ENCODE results near the gene YTHDF1. TPM values are rescaled to one million over a fixed set of nuclear protein-coding genes. Genes with fewer than 3 reads are reported as not detected.

The YTHDF1 gene
- total and polyA plus RNA-seq, 2 of the 8 experiments (the other 6 are each of a cell fraction or from before 2014, with no cell fraction given), result 32.8 to 66.0 TPM

DNA sequence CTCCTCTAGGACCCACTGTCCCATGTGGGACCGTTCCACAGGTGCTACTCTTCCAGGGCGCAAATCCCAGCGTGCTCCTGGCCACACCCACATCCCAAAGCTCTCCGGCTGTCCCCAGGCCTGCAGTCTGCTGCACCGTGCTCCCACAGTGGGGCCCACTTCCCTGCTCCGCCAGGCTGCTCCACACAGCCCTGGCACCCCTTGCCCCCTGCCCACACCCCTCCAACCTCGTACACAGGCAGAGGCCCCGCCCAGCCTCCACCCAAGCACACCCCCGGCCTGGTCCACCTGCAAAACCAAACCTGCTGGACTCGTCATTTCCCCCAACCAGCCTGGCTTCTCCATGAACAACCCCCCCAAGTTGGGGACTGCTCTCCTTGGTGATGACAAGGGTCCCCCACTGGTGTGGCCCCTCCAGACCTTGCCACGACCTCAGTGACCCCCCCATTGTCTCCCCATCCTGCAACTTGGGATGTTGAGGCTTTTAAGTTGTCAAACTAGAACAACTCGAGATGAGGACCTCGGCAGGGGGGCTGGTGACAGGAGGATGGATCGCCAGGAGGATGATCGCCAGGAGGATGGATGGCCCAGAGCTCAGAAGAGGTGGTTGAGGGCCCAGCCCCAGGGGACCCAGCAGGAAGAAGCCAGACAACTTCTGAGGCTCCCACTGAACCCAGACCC is 27.1 kb downstream of the YTHDF1 start:
- POLR2A ChIA-PET (ENCODE audit: partially characterized antibody), result interaction anchor here (1.4 to 1.6 kb wide), 2 partner anchors 8 to 26 kb away, joined by 3 to 5 read pairs; no protein-coding TSS in a partner anchor
- Histone ChIP-seq H4K8ac (ENCODE audit: extremely low read depth, insufficient read depth, low read length) (no peak overlapping the region), H3K79me1 (ENCODE audit: low read depth, low read length) (no peaks in the 10 kb centered on the region; the same call in 1 of the 2 replicates), H3K79me2 (ENCODE audit: control insufficient read depth in 1 of 2, insufficient read depth in 2 of 2, low read length in 2 of 2) (no peaks in the 10 kb centered on the region), H3K56ac (replicated peaks; ENCODE audit: insufficient read length, low read depth, low read length) (no peak overlapping the region), H2AFZ (ENCODE audit: low read length) (no peak overlapping the region), H2BK20ac (ENCODE audit: low read length) (no peak overlapping the region), H3K4me1 (replicated peaks in 1 of 4; ENCODE audit: control insufficient read depth in 3 of 4, insufficient read depth in 4 of 4, low read length in 3 of 4) (no peaks in the 10 kb centered on the region), H2BK5ac (ENCODE audit: low read depth, low read length) (no peak overlapping the region), H3K4ac (replicated peaks; ENCODE audit: insufficient read length, low read depth, low read length) (no peak overlapping the region), H3K18ac (ENCODE audit: extremely low read depth, low read length) (no peak overlapping the region), H2BK15ac (ENCODE audit: low read length) (no peak overlapping the region), H3K14ac (ENCODE audit: insufficient read length) (no peak overlapping the region), H2BK12ac (ENCODE audit: low read depth, low read length) (no peak overlapping the region), H3K27ac (ENCODE audit: low read depth, low read length) (no peak overlapping the region), H3K36me3 (ENCODE audit: control insufficient read depth in 2 of 4, insufficient read depth in 4 of 4, low read length in 3 of 4) (no peaks in the 10 kb centered on the region), H4K91ac (replicated peaks; ENCODE audit: insufficient read length, low read length) (no peak overlapping the region), H3K9ac (replicated peaks in 1 of 4; ENCODE audit: extremely low read depth in 1 of 4, low read depth in 3 of 4, low read length in 3 of 4) (no peak overlapping the region), H3K23ac (ENCODE audit: insufficient read length) (no peak overlapping the region), H3K23me2 (ENCODE audit: low read depth, low read length) (no peaks in the 10 kb centered on the region; the same call in none of the 2 replicates), H2AK5ac (ENCODE audit: low read depth, low read length) (no peak overlapping the region), H3K9me3 (ENCODE audit: insufficient read depth in 2 of 2, low read depth in 1 of 2, low read length in 1 of 2) (peaks cover 0 to 9% of the 10 kb centered on the region in 2 experiments; a peak in 2 of 4 replicates), H4K5ac (ENCODE audit: insufficient read length, low read depth, low read length) (no peak overlapping the region), H3K4me2 (ENCODE audit: insufficient read depth in 1 of 2, low read depth in 2 of 2, low read length in 2 of 2) (no peak overlapping the region), H2BK120ac (replicated peaks; ENCODE audit: low read depth, low read length) (no peak overlapping the region), H3K27me3 (replicated peaks in 1 of 4; ENCODE audit: control insufficient read depth in 3 of 4, extremely low read depth in 1 of 4, insufficient read depth in 3 of 4, low read length in 3 of 4) (no peaks in the 10 kb centered on the region; a peak in 2 of 7 replicates), H3K4me3 (ENCODE audit: extremely low read depth in 1 of 4, insufficient read depth in 2 of 4, low read depth in 3 of 4, low read length in 4 of 4) (no peak overlapping the region), H4K20me1 (replicated peaks in 1 of 2; ENCODE audit: control insufficient read depth in 1 of 2, insufficient read depth in 2 of 2, low read length in 2 of 2) (peaks cover 0 to 17% of the 10 kb centered on the region in 2 experiments)
- FAIRE-seq (no peak), DNase-seq (ENCODE audit: low read depth in 1 of 2, low spot score in 2 of 2) (no peak)
- no peak for TF ChIP-seq GTF2F1 (IDR thresholded peaks at IDR 0.05; ENCODE audit: borderline replicate concordance, low read depth, low read length)
- TF ChIP-seq JUN (IDR thresholded peaks at IDR 0.05; ENCODE audit: low read depth, low read length), result no peak
- no peak for TF ChIP-seq PHF8 (conservative IDR thresholded peaks at IDR 0.05; ENCODE audit: low read depth, low read length)
- no peak for TF ChIP-seq RXRA (IDR thresholded peaks at IDR 0.05; ENCODE audit: insufficient read depth, low read depth, low read length)
- no peak for TF ChIP-seq SIN3A (conservative IDR thresholded peaks at IDR 0.05 in 1 of 2, IDR thresholded peaks at IDR 0.05 in 1 of 2; ENCODE audit: low read depth in 1 of 2, low read length in 2 of 2)
- TF ChIP-seq SP4 (IDR thresholded peaks at IDR 0.05; ENCODE audit: low read length), result no peak
- no peak for TF ChIP-seq JUND (IDR thresholded peaks at IDR 0.05; ENCODE audit: low read length)
- 80% methylated on average over 13 of the region's 15 CpGs; no CpG with 5 or more reads in 1 of the 2 experiments for WGBS, 2 experiments (ENCODE audit: extremely low coverage in 1 of 2, insufficient coverage in 1 of 2, insufficient read length in 1 of 2, insufficient replicate concordance in 2 of 2, low coverage in 1 of 2, low lambda C conversion rate in 2 of 2, missing lambda C conversion rate in 1 of 2)
- CTCF ChIA-PET (ENCODE audit: partially characterized antibody), result interaction anchor here (1.0 to 4.9 kb wide), 3 partner anchors 9 to 46 kb away, joined by 3 to 28 read pairs (median 3); no protein-coding TSS in a partner anchor

All from H1 (cell line).